Activated CD8-positive, alpha-beta T cell treated with anti-CD3 and anti-CD28 coated beads, Interleukin-2, amount 10 ng/mL, durations not matched to agents 7 days and 5 days (primary cell): ENCODE measurements around the gene BLOC1S3. TPM values are rescaled to one million over a fixed set of nuclear protein-coding genes. Genes with fewer than 3 reads are reported as not detected.

Source experiments
- ATAC-seq: fragments of 150-1000 bp; cut with Tn5 transposase; one replicate; pipeline ENCODE4 v1.10.0; 2021; ENCODE audit warnings: moderate library complexity
- CTCF ChIA-PET: fragments of 350-600 bp; sonication (Branson Sonifier 250); formaldehyde crosslinking; loops from one replicate; lab custom pipeline; 2021; ENCODE audit warnings: antibody characterized with exemption; lab: Charles Lee
- POLR2A ChIA-PET: fragments of 350-600 bp; sonication (Branson Sonifier 250); formaldehyde crosslinking; loops from one replicate; lab custom pipeline; 2021; ENCODE audit warnings: antibody characterized with exemption; lab: Charles Lee
- DNase-seq: peaks from one replicate; pipeline ENCODE4 v3.0.0-alpha.2; 2020
- H3K27ac Mint-ChIP-seq: one replicate; pipeline ENCODE4 v1.8.0; 2021; ENCODE audit warnings: mild to moderate bottlenecking, mixed read lengths
- H3K27me3 Mint-ChIP-seq: one replicate; pipeline ENCODE4 v1.8.0; 2021; ENCODE audit warnings: low read depth, mixed read lengths
- H3K36me3 Mint-ChIP-seq: one replicate; pipeline ENCODE4 v1.8.0; 2021; ENCODE audit warnings: low read depth, mixed read lengths
- H3K4me1 Mint-ChIP-seq: one replicate; pipeline ENCODE4 v1.8.0; 2021; ENCODE audit warnings: low read depth, mixed read lengths
- H3K4me3 Mint-ChIP-seq: one replicate; pipeline ENCODE4 v1.8.0; 2021; ENCODE audit warnings: mild to moderate bottlenecking, mixed read lengths
- H3K9me3 Mint-ChIP-seq: one replicate; pipeline ENCODE4 v1.8.0; 2022; ENCODE audit warnings: mixed read lengths; ENCODE audit not compliant: insufficient read depth
- total RNA-seq, 2 experiments: library from RNA; stranded (reverse); gene quantifications; one replicate each; pipeline ENCODE4 v1.2.3, GENCODE V29; 2021

Gene BLOC1S3
- total RNA-seq, 2 experiments from 2014 or later: 16.0 to 16.7 TPM

GRCh38 chr19:45179072-45179891, 698 bp downstream of the BLOC1S3 start:
- ATAC-seq (no peak), DNase-seq (peak; percentile 53)
- peaks cover 14% of the 10 kb centered on the region for H3K36me3 Mint-ChIP-seq
- H3K9me3 Mint-ChIP-seq: no peaks in the 10 kb centered on the region
- H3K4me3 Mint-ChIP-seq: peak overlapping the region; percentile 85
- CTCF ChIA-PET: interaction anchor here (0.7 to 3.0 kb wide), 16 partner anchors 8 to 456 kb away, joined by 3 to 13 read pairs (median 6); partner anchors contain the start of genes GEMIN7 and PPP1R37
- POLR2A ChIA-PET: interaction anchor here (0.9 to 2.8 kb wide), 7 partner anchors 13 to 177 kb away, joined by 3 to 24 read pairs (median 3); partner anchors contain the start of genes NKPD1 and PPP1R37
- H3K27ac Mint-ChIP-seq: peak overlapping the region; percentile 93
- H3K4me1 Mint-ChIP-seq: peaks cover 30% of the 10 kb centered on the region
- no peaks in the 10 kb centered on the region for H3K27me3 Mint-ChIP-seq

DNA sequence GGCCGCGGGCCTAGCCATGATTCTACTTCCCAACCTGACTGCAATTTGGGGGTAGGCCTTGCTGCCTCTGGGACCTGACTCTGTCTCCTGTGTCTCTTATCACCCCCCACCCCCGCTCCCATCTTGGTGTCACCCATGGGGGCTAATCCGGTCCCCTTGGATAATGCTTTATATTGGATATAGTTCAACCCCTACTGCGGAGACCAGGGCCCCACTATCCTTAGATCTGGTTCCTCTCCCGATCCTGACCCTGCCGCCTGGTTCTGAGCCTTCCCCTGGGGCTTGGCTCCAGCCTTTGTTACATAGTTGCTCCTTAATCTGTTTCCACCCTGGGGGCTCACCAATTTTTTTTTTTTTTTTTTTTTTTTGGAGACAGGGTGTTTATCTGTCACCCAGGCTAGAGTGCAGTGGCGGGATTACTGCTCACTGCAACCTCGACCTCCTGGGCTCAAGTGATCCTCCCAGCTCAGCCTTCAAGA, 1.3 kb downstream of the BLOC1S3 start:
- ATAC-seq: no peak
- POLR2A ChIA-PET: interaction anchor here (1.2 to 2.8 kb wide), 3 partner anchors 14 to 87 kb away, joined by 4 to 24 read pairs (median 11); partner anchors contain the start of genes NKPD1 and PPP1R37

GRCh38 chr19:45180936-45181335, 2.4 kb downstream of the BLOC1S3 start:
- Mint-ChIP-seq H3K4me1 (peaks cover 25% of the 10 kb centered on the region), H3K27ac (no peak overlapping the region), H3K36me3 (peaks cover 14% of the 10 kb centered on the region), H3K27me3 (no peaks in the 10 kb centered on the region), H3K4me3 (peak overlapping the region; percentile 75), H3K9me3 (no peaks in the 10 kb centered on the region)
- CTCF ChIA-PET: interaction anchor here (1.2 kb wide), 1 partner anchor 121 kb away, joined by 4 read pairs; no protein-coding TSS in a partner anchor
- DNase-seq (no peak), ATAC-seq (no peak)
- POLR2A ChIA-PET: no interaction called here

More for the DNA sequence above, 1.3 kb downstream of the BLOC1S3 start:
- peaks cover 14% of the 10 kb centered on the region for H3K36me3 Mint-ChIP-seq
- H3K4me3 Mint-ChIP-seq: peak overlapping the region; percentile 75
- CTCF ChIA-PET: interaction anchor here (0.6 to 3.0 kb wide), 7 partner anchors 8 to 260 kb away, joined by 3 to 13 read pairs (median 4); partner anchors contain the start of gene PPP1R37
- no peak for DNase-seq
- no peaks in the 10 kb centered on the region for H3K9me3 Mint-ChIP-seq
- H3K27me3 Mint-ChIP-seq: no peaks in the 10 kb centered on the region
- peak overlapping the region; percentile 52 for H3K27ac Mint-ChIP-seq
- H3K4me1 Mint-ChIP-seq: peaks cover 31% of the 10 kb centered on the region

GRCh38 chr19:45182758-45183157, 4.2 kb downstream of the BLOC1S3 start:
- H3K4me1 Mint-ChIP-seq: peaks cover 23% of the 10 kb centered on the region
- no peaks in the 10 kb centered on the region for H3K9me3 Mint-ChIP-seq
- CTCF ChIA-PET: interaction anchor here (1.1 to 1.5 kb wide), 2 partner anchors 18 to 103 kb away, joined by 4 read pairs; partner anchors contain the start of gene GEMIN7
- DNase-seq (no peak), ATAC-seq (no peak)
- no peak overlapping the region for H3K4me3 Mint-ChIP-seq
- POLR2A ChIA-PET: interaction anchor here (1.0 kb wide), 1 partner anchor 11 kb away, joined by 4 read pairs; no protein-coding TSS in a partner anchor
- no peak overlapping the region for H3K27ac Mint-ChIP-seq
- H3K36me3 Mint-ChIP-seq: peaks cover 14% of the 10 kb centered on the region
- H3K27me3 Mint-ChIP-seq: no peaks in the 10 kb centered on the region

- ChIA-PET POLR2A (no interaction called here), CTCF (interaction anchor here (1.0 kb wide), 1 partner anchor 81 kb away, joined by 3 read pairs; no protein-coding TSS in a partner anchor)
- DNase-seq: no peak
- Mint-ChIP-seq H3K27me3 (no peaks in the 10 kb centered on the region), H3K4me3 (no peak overlapping the region), H3K36me3 (peaks cover 14% of the 10 kb centered on the region), H3K4me1 (peaks cover 23% of the 10 kb centered on the region), H3K9me3 (no peaks in the 10 kb centered on the region), H3K27ac (no peak overlapping the region)
- no peak for ATAC-seq
Observed at GRCh38 chr19:45184115-45184514, 5.5 kb downstream of the BLOC1S3 start.

DNA sequence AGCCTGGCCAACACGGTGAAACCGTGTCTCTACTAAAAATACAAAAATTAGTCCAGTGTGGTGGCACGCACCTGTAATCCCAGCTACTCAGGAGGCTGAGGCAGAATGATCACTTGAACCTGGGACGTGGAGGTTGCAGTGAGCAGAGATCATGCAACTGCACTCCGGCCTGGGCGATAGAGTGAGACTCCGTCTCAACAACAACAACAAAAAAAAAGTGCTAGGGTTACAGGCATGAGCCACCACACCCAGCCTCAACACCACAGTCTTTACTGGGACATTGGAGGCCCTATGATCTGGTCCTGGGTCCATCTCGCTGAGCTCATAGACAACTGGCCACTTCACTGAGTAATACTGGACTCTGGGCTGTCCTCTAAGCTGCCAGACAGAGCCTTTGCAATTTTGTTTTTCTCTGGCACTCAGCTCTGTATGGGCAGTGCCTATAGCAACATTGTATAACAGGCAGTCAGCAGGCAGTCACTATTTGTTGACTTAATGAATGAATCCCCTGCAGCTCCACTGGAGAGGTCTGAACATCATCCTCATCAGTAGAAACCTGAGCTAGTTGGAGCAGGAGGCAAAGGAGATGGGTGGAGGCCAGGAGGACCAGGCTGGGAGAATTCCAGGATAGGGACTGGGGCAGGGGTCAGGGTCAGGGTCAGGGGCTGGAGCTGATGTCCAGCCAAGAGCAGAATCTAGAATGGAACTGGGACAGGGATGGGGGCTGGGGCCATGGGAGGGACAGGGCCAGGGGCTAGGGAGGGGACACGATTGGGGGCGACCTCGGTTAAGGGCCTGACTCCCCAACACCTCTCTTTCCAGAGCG, 8.1 kb downstream of the BLOC1S3 start:
- H3K36me3 Mint-ChIP-seq: peaks cover 2% of the 10 kb centered on the region
- CTCF ChIA-PET: interaction anchor here (0.6 to 2.1 kb wide), 10 partner anchors 8 to 198 kb away, joined by 3 to 9 read pairs (median 4); partner anchors contain the start of genes BLOC1S3 and NKPD1
- H3K27ac Mint-ChIP-seq: peak overlapping the region; percentile 6
- H3K27me3 Mint-ChIP-seq: peaks cover 2% of the 10 kb centered on the region
- ATAC-seq (no peak), DNase-seq (no peak)
- POLR2A ChIA-PET: interaction anchor here (0.7 kb wide), 1 partner anchor 19 kb away, joined by 5 read pairs; no protein-coding TSS in a partner anchor
- no peaks in the 10 kb centered on the region for H3K9me3 Mint-ChIP-seq
- peaks cover 6% of the 10 kb centered on the region for H3K4me1 Mint-ChIP-seq
- H3K4me3 Mint-ChIP-seq: no peak overlapping the region

GRCh38 chr19:45187421-45188100, 9.0 kb downstream of the BLOC1S3 start:
- POLR2A ChIA-PET: no interaction called here

GRCh38 chr19:45189971-45190370, 11.4 kb downstream of the BLOC1S3 start:
- H3K27ac Mint-ChIP-seq: no peak overlapping the region
- H3K36me3 Mint-ChIP-seq: no peaks in the 10 kb centered on the region
- ChIA-PET POLR2A (no interaction called here), CTCF (interaction anchor here (1.2 kb wide), 1 partner anchor 149 kb away, joined by 3 read pairs; no protein-coding TSS in a partner anchor)
- DNase-seq: no peak
- H3K27me3 Mint-ChIP-seq: peaks cover 2% of the 10 kb centered on the region
- H3K4me3 Mint-ChIP-seq: no peak overlapping the region
- no peaks in the 10 kb centered on the region for H3K9me3 Mint-ChIP-seq
- peaks cover 3% of the 10 kb centered on the region for H3K4me1 Mint-ChIP-seq
- ATAC-seq: no peak

More at GRCh38 chr19:45187421-45188100, 9.0 kb downstream of the BLOC1S3 start:
- ATAC-seq (peak; percentile 85), DNase-seq (peak; percentile 60)
- H3K27ac Mint-ChIP-seq: no peak overlapping the region
- peaks cover 2% of the 10 kb centered on the region for H3K27me3 Mint-ChIP-seq
- CTCF ChIA-PET: interaction anchor here (0.6 to 2.1 kb wide), 10 partner anchors 9 to 199 kb away, joined by 3 to 9 read pairs (median 3); partner anchors contain the start of genes BLOC1S3 and NKPD1
- no peak overlapping the region for H3K4me3 Mint-ChIP-seq
- H3K9me3 Mint-ChIP-seq: no peaks in the 10 kb centered on the region
- peaks cover 5% of the 10 kb centered on the region for H3K4me1 Mint-ChIP-seq
- H3K36me3 Mint-ChIP-seq: peaks cover 2% of the 10 kb centered on the region

DNA sequence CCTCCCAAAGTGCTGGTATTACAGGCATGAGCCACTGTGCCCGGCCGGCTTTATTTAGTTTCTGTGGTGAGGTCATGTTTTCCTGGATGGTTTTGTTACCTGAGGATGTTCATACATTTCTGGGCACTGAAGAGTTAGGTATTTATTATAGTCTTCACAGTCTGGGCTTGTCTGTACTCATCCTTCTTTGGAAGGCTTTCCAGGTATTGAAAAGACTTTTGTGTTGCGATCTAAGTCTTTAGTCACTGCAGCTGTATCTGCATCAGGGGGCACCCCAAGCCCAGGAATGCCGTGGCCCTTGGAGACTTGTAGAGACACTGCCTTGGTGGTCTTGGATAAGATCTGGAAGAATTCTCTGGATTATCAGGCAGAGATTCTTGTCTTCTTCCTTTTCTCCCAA, 12.8 kb downstream of the BLOC1S3 start:
- Mint-ChIP-seq H3K27me3 (peaks cover 2% of the 10 kb centered on the region), H3K9me3 (no peaks in the 10 kb centered on the region), H3K27ac (no peak overlapping the region), H3K4me1 (peaks cover 3% of the 10 kb centered on the region), H3K4me3 (no peak overlapping the region), H3K36me3 (no peaks in the 10 kb centered on the region)
- ChIA-PET CTCF (no interaction called here), POLR2A (no interaction called here)
- DNase-seq (no peak), ATAC-seq (no peak)

GRCh38 chr19:45195764-45196163, 17.2 kb downstream of the BLOC1S3 start:
- no peak for ATAC-seq
- ChIA-PET POLR2A (no interaction called here), CTCF (no interaction called here)
- no peak for DNase-seq
- no peaks in the 10 kb centered on the region for H3K36me3 Mint-ChIP-seq
- no peaks in the 10 kb centered on the region for H3K4me1 Mint-ChIP-seq
- H3K27ac Mint-ChIP-seq: no peak overlapping the region
- no peak overlapping the region for H3K4me3 Mint-ChIP-seq
- no peaks in the 10 kb centered on the region for H3K9me3 Mint-ChIP-seq
- peaks cover 2% of the 10 kb centered on the region for H3K27me3 Mint-ChIP-seq
